GM18873 (cell line): ENCODE measurements around the gene GPR52.

Experiments
- ATAC-seq: cut with Tn5 transposase; IDR thresholded peaks from one replicate; pipeline ENCODE4 v1.9.1; 2021; ENCODE audit warnings: mild to moderate bottlenecking, moderate library complexity, moderate number of reproducible peaks; ENCODE audit not compliant: unreplicated experiment, low FRiP score

Gene GPR52

DNA sequence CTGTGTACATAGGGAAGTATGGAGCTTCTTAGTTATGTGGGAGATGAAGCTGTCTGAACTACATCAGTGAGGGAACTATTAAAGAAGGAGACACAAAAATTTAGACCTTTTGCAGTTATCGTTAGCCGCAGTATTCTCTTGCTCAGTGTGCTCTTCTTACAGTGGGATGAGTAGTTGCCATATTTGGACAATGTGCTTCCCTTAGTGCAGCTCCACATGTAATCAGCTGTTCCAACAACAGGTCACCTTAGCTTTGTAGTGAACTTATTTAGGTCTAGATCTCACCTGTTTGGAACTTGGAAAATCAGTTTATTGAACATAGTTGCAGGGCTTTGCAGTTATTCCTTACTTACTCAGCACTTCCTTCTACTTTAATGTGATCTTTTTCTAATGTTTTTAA is 18.1 kb downstream of the GPR52 start:
- no peak for ATAC-seq

DNA sequence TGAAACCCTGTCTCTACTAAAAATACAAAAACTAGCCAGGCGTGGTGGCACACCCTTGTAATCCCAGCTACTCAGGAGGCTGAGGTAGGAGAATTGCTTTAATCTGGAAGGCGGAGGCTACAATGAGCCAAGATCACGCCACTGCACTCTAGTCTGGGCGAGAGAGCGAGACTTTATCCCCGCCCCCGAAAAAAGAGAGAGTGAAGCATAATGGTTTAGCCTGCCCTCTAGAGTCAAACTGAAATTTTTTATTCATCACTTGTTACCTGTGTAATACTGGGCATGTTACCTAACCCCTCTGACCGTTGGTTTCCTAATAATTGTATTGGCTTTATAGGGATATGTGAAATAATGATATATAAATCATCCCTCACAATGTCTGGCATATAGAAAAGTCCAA is 18.8 kb downstream of the GPR52 start:
- ATAC-seq = no peak

GRCh38 chr1:174469052-174469451 is 21.3 kb downstream of the GPR52 start:
- ATAC-seq = no peak

GRCh38 chr1:174469687-174470086 is 21.9 kb downstream of the GPR52 start:
- no peak for ATAC-seq

- no peak for ATAC-seq
These were observed 31.5 kb downstream of the GPR52 start for GRCh38 chr1:174479281-174479680.

GRCh38 chr1:174480324-174480723 is 32.6 kb downstream of the GPR52 start:
- no peak for ATAC-seq

- no peak for ATAC-seq
These were observed 43.8 kb downstream of the GPR52 start for GRCh38 chr1:174491606-174492005.

GRCh38 chr1:174497478-174497877 is 49.7 kb downstream of the GPR52 start:
- ATAC-seq = no peak
